Measurements from ENCODE around the gene AOPEP.
"Not testable (repeated sequence)": the region's sequence is repeated elsewhere in the genome, so short reads cannot be mapped to it uniquely, and the experiment has no call there.

AOPEP gene

GRCh38 chr9:94872891-94873511 is 146.5 kb downstream of the AOPEP start:
- no peak for DNase-seq

- no peak for DNase-seq
Measured at GRCh38 chr9:94874316-94874715, 147.8 kb downstream of the AOPEP start.

GRCh38 chr9:94875300-94876020 is 149.0 kb downstream of the AOPEP start:
- no peak for DNase-seq

- not testable (repeated sequence) for DNase-seq
Measured at GRCh38 chr9:94878804-94879203, 152.3 kb downstream of the AOPEP start.

- DNase-seq: no peak
Measured at GRCh38 chr9:94879230-94879629, 152.7 kb downstream of the AOPEP start.

- DNase-seq: no peak
Measured at GRCh38 chr9:94881023-94881422, 154.5 kb downstream of the AOPEP start.

- DNase-seq: no peak
Measured at GRCh38 chr9:94881454-94881853, 155.0 kb downstream of the AOPEP start.

GRCh38 chr9:94881940-94882339 is 155.4 kb downstream of the AOPEP start:
- no peak for DNase-seq

- DNase-seq: peak; percentile 81
Measured at GRCh38 chr9:94882966-94883641, 156.6 kb downstream of the AOPEP start.

- DNase-seq: no peak
Measured at GRCh38 chr9:94885854-94886447, 159.5 kb downstream of the AOPEP start.

GRCh38 chr9:94887721-94888120 is 161.2 kb downstream of the AOPEP start:
- DNase-seq: no peak

GRCh38 chr9:94888775-94889174 is 162.3 kb downstream of the AOPEP start:
- no peak for DNase-seq

GRCh38 chr9:94889628-94890027 is 163.1 kb downstream of the AOPEP start:
- no peak for DNase-seq

- DNase-seq: no peak
Measured at GRCh38 chr9:94891183-94891582, 164.7 kb downstream of the AOPEP start.

- DNase-seq: no peak
Measured at GRCh38 chr9:94892675-94893074, 166.2 kb downstream of the AOPEP start.

GRCh38 chr9:94894094-94894699 is 167.7 kb downstream of the AOPEP start:
- no peak for DNase-seq

GRCh38 chr9:94895668-94896067 is 169.2 kb downstream of the AOPEP start:
- DNase-seq: no peak

- DNase-seq: no peak
Measured at GRCh38 chr9:94896512-94896911, 170.0 kb downstream of the AOPEP start.

- no peak for DNase-seq
Measured at GRCh38 chr9:94899464-94900221, 173.1 kb downstream of the AOPEP start.

- DNase-seq: no peak
Measured at GRCh38 chr9:94900222-94901018, 173.9 kb downstream of the AOPEP start.

GRCh38 chr9:94901019-94901363 is 174.5 kb downstream of the AOPEP start:
- no peak for DNase-seq

- DNase-seq: no peak
Measured at GRCh38 chr9:94903961-94904421, 177.5 kb downstream of the AOPEP start.
